ENCODE data around the gene NGEF.
"Not testable (repeated sequence)": the region's sequence is repeated elsewhere in the genome, so short reads cannot be mapped to it uniquely, and the experiment has no call there.

NGEF gene

GRCh38 chr2:233022561-233022960 lies 9.5 kb upstream of the NGEF start:
- DNase-seq = no peak

GRCh38 chr2:233021771-233022170 lies 8.7 kb upstream of the NGEF start:
- no peak for DNase-seq

- no peak for DNase-seq
Measured at GRCh38 chr2:233020454-233020853, 7.4 kb upstream of the NGEF start.

GRCh38 chr2:233019610-233020009 lies 6.6 kb upstream of the NGEF start:
- DNase-seq = not testable (repeated sequence)

- no peak for DNase-seq
Measured at GRCh38 chr2:233017947-233018346, 4.9 kb upstream of the NGEF start.

- no peak for DNase-seq
Measured at GRCh38 chr2:233015019-233015645, 2.1 kb upstream of the NGEF start.

GRCh38 chr2:233013650-233014049 lies 594 bp upstream of the NGEF start:
- DNase-seq = no peak

GRCh38 chr2:233012301-233012971 lies 620 bp downstream of the NGEF start:
- DNase-seq = no peak

GRCh38 chr2:233011702-233012131 lies 1.3 kb downstream of the NGEF start:
- DNase-seq = no peak

GRCh38 chr2:233011268-233011650 lies 1.8 kb downstream of the NGEF start:
- DNase-seq = no peak

- no peak for DNase-seq
Measured at GRCh38 chr2:233010569-233011267, 2.3 kb downstream of the NGEF start.

GRCh38 chr2:233009661-233010060 lies 3.4 kb downstream of the NGEF start:
- DNase-seq = no peak

- DNase-seq = no peak
Measured at GRCh38 chr2:233007739-233008138, 5.3 kb downstream of the NGEF start.

- no peak for DNase-seq
Measured at GRCh38 chr2:233007270-233007669, 5.8 kb downstream of the NGEF start.

- no peak for DNase-seq
Measured at GRCh38 chr2:233006648-233007047, 6.4 kb downstream of the NGEF start.

- no peak for DNase-seq
Measured at GRCh38 chr2:233005096-233005495, 8.0 kb downstream of the NGEF start.

GRCh38 chr2:233003658-233004555 lies 9.1 kb downstream of the NGEF start:
- DNase-seq = no peak

- DNase-seq = no peak
Measured at GRCh38 chr2:233002829-233003657, 10.0 kb downstream of the NGEF start.

- no peak for DNase-seq
Measured at GRCh38 chr2:233000886-233001750, 11.9 kb downstream of the NGEF start.

GRCh38 chr2:232999354-232999753 lies 13.7 kb downstream of the NGEF start:
- no peak for DNase-seq

GRCh38 chr2:232998666-232998985 lies 14.4 kb downstream of the NGEF start:
- DNase-seq = no peak
